Heart right ventricle (tissue), 16 donors: ENCODE measurements around the gene KIF3C. TPM values are rescaled to one million over a fixed set of nuclear protein-coding genes. Genes with fewer than 3 reads are reported as not detected.
"Not testable (repeated sequence)": the region's sequence is repeated elsewhere in the genome, so short reads cannot be mapped to it uniquely, and the experiment has no call there.

Experiments
- ATAC-seq, 8 donors: fragments of 200-7000 bp; cut with Tn5 transposase; one replicate each; pipeline ENCODE4 v1.9.1; 2020; ENCODE audit warnings: mild to moderate bottlenecking in 8 of 8, moderate library complexity in 8 of 8, moderate number of reproducible peaks in 1 of 8
- DNase-seq, 2 donors: peaks; one replicate each; pipeline ENCODE4 v3.0.0-alpha.2; 2020
- H3K27ac ChIP-seq, 10 donors: fragments of 200-600 bp; sonication (generic) in 2 of 10; one replicate each; pipeline versions ENCODE4 v1.5.0 to v1.8.0; 2020 to 2022; ENCODE audit warnings: mild to moderate bottlenecking in 3 of 10
- H3K27me3 ChIP-seq, 7 donors: fragments of 200-600 bp; one replicate each; pipeline ENCODE4 v1.8.0; 2021 to 2022; ENCODE audit warnings: mild to moderate bottlenecking in 2 of 7
- H3K36me3 ChIP-seq, 9 donors: fragments of 200-600 bp; sonication (generic) in 1 of 9; one replicate each; pipeline versions ENCODE4 v1.5.0 to v1.8.0; 2020 to 2022; ENCODE audit warnings: mild to moderate bottlenecking in 2 of 9
- H3K4me1 ChIP-seq, 9 donors: fragments of 200-600 bp; sonication (generic) in 1 of 9; one replicate each; pipeline versions ENCODE4 v1.5.0 to v1.8.0; 2020 to 2022; ENCODE audit warnings: mild to moderate bottlenecking in 4 of 9
- H3K4me3 ChIP-seq, 10 donors: fragments of 200-600 bp; sonication (generic) in 2 of 10; one replicate each; pipeline versions ENCODE4 v1.5.0 to v1.8.0; 2020 to 2022; ENCODE audit warnings: mild to moderate bottlenecking in 7 of 10, moderate library complexity in 2 of 10
- H3K9me3 ChIP-seq, 11 donors: fragments of 200-600 bp in 10 of 11; sonication (generic) in 2 of 11; one replicate each; pipeline versions ENCODE4 v1.5.0 to v1.8.0; 2013 to 2022; ENCODE audit warnings: mild to moderate bottlenecking in 2 of 11, control low read depth in 1 of 11, moderate library complexity in 1 of 11
- CTCF ChIP-seq, 9 donors: fragments of 200-600 bp; sonication (generic) in 2 of 9; IDR thresholded peaks; one replicate each; pipeline versions ENCODE4 v1.5.0 to v1.8.0; 2021 to 2022; ENCODE audit warnings: antibody characterized with exemption in 9 of 9, mild to moderate bottlenecking in 5 of 9, moderate library complexity in 1 of 9
- WGBS, 2 donors: extraction: QIAGEN DNeasy Blood & Tissue Kit; methylation state at CpG; one replicate each; pipeline ENCODE4 v1.1.7; 2013; ENCODE audit warnings: inconsistent platforms in 1 of 2; 5-methylcytosine and 5-hydroxymethylcytosine counted together
- intact Hi-C, 10 donors: fragments of 100-400 bp; cut with DNase I; formaldehyde crosslinking; loops; one replicate each; pipeline versions ENCODE4 v1.11.1 to v1.14.2; 2022
- polyA plus RNA-seq, 2 donors: library from polyadenylated mRNA; stranded (reverse); fragments of 200-250 nt; gene quantifications; one replicate each; pipeline ENCODE4 v1.2.3, GENCODE V29; 2013
- total RNA-seq, 10 donors: library from RNA; stranded (reverse); fragmentation: NEBNext Ultra II Directional in 3 of 10; extraction: Animal tissue kit (Norgen Biotek cat#: 25700) in 3 of 10; gene quantifications; one replicate each; pipeline versions ENCODE4 v1.2.1 to v1.2.4, GENCODE V29; 2021 to 2023
- donor health status: Arrhythmogenic right ventricular cardiomyopathy.
- donor health status: ischemic (EF 13 %, LVEDD 7.1; RV severe dilation, severe dysfunction).
- donor health status: healthy with polysubstance abuse.
- donor health status: DM: no; HTN: yes; CAD: no.
- donor health status: DM: no; HTN: no; CAD: no.
- donor health status: ischemic (EF 25% LVEDD 6.9; RV normal size, moderate dysfunction).
- donor health status: ischemic (EF 25% LVEDD 5.7; RV mildly dilated, moderate dysfunction).
- donor health status: healthy.
- donor health status: DM: yes; HTN: yes; CAD: no.
- donor health status: Ischemic cardiomyopathy.
- donor health status: ischemic (EF 35%, LVEDD 5.7; RV mildly dilated, moderate dysfunction).
- donor health status: nonischemic (EF 11% LVEDD 7.7; RV severe dilation, severe dysfunction).
- donor health status: DM: yes; HTN: yes; CAD: no.
- donor health status: PGD.
- donor health status: ischemic (EF 29% LVEDD 5.4; RV normal size, mild dysfunction).
- donor health status: nonischemic (EF 23%, LVEDD 6.1; RV moderate dilation, normal function).

KIF3C gene
- total and polyA plus RNA-seq, 12 donors: 1.1 to 4.2 (median 2.4) TPM

- no peaks in the 10 kb centered on the region for H3K36me3 ChIP-seq
- intact Hi-C loops: no loop called here
- H3K27me3 ChIP-seq: no peaks in the 10 kb centered on the region
- 76 to 80% methylated on average over 4 of the region's 4 CpGs for WGBS, 2 donors
- H3K4me1 ChIP-seq: peaks cover 9 to 31% (median 11%) of the 10 kb centered on the region in 9 donors
- no peak overlapping the region for H3K27ac ChIP-seq
- no peak for DNase-seq
- TF ChIP-seq CTCF (IDR thresholded peaks at IDR 0.05): no peak
- peaks cover 0 to 7% (median 0%) of the 10 kb centered on the region in 11 donors for H3K9me3 ChIP-seq
- ATAC-seq: no peak
- no peak overlapping the region for H3K4me3 ChIP-seq
These were observed 37.9 kb upstream of the KIF3C start for GRCh38 chr2:26020231-26020640.

GRCh38 chr2:26018184-26019055, 36.1 kb upstream of the KIF3C start:
- no peak for TF ChIP-seq CTCF (IDR thresholded peaks at IDR 0.05)
- H3K9me3 ChIP-seq: no peaks in the 10 kb centered on the region
- WGBS, 2 donors: 44 to 48% methylated on average over 3 of the region's 3 CpGs
- H3K4me1 ChIP-seq: peaks cover 9 to 31% (median 11%) of the 10 kb centered on the region in 9 donors
- intact Hi-C loops: no loop called here
- H3K36me3 ChIP-seq: no peaks in the 10 kb centered on the region
- DNase-seq (peak; percentile 62 to 67), ATAC-seq (peak; percentile 95 to 100 (median 96))
- no peaks in the 10 kb centered on the region for H3K27me3 ChIP-seq
- H3K4me3 ChIP-seq: no peak overlapping the region
- peak overlapping the region in 6 of 10 donors; percentile 5 to 55 (median 24) for H3K27ac ChIP-seq

- ATAC-seq (peak in 1 of 8 donors; percentile 10), DNase-seq (no peak)
- Histone ChIP-seq H3K36me3 (no peaks in the 10 kb centered on the region), H3K27me3 (no peaks in the 10 kb centered on the region), H3K4me3 (no peak overlapping the region), H3K4me1 (peaks cover 9 to 36% (median 11%) of the 10 kb centered on the region in 9 donors), H3K9me3 (no peaks in the 10 kb centered on the region), H3K27ac (peak overlapping the region in 5 of 10 donors; percentile 5 to 55 (median 24))
- intact Hi-C loops: no loop called here
- no peak for TF ChIP-seq CTCF (IDR thresholded peaks at IDR 0.05)
- 89 to 92% methylated on average over 5 of the region's 5 CpGs for WGBS, 2 donors
These were observed 35.3 kb upstream of the KIF3C start for GRCh38 chr2:26017464-26018183.

- WGBS, 2 donors: 97 to 100% methylated on average over 4 of the region's 4 CpGs
These were observed 34.4 kb upstream of the KIF3C start for GRCh38 chr2:26016706-26017045.

More at GRCh38 chr2:26016706-26017045, 34.4 kb upstream of the KIF3C start:
- intact Hi-C loops, H3K36me3 ChIP-seq, DNase-seq, H3K9me3 ChIP-seq, H3K4me3 ChIP-seq, ATAC-seq, H3K27me3 ChIP-seq: not testable (repeated sequence)
- peaks cover 9 to 45% (median 17%) of the 10 kb centered on the region in 9 donors for H3K4me1 ChIP-seq
- peak overlapping the region in 1 of 10 donors; percentile 46 for H3K27ac ChIP-seq
